IPS-15b (cell line): Measurements from ENCODE around the gene EXOC3L2.

Source experiments
- H3K27me3 ChIP-seq: one replicate; pipeline ENCODE4 v1.6.1; 2013; ENCODE audit warnings: low read length; ENCODE audit not compliant: control insufficient read depth, insufficient read depth
- H3K36me3 ChIP-seq: one replicate; pipeline ENCODE4 v1.6.1; 2013; ENCODE audit warnings: low read length; ENCODE audit not compliant: control insufficient read depth, insufficient read depth
- H3K4me1 ChIP-seq: one replicate; pipeline ENCODE4 v1.6.1; 2013; ENCODE audit warnings: mild to moderate bottlenecking, low read length; ENCODE audit not compliant: control insufficient read depth, insufficient read depth
- H3K4me3 ChIP-seq: one replicate; pipeline ENCODE4 v1.5.1; 2013; ENCODE audit warnings: low read depth, low read length
- H3K9ac ChIP-seq: one replicate; pipeline ENCODE4 v1.6.1; 2013; ENCODE audit warnings: low read depth, mild to moderate bottlenecking, low read length
- H3K9me3 ChIP-seq: one replicate; pipeline ENCODE4 v1.6.1; 2013; ENCODE audit warnings: mild to moderate bottlenecking, low read length; ENCODE audit not compliant: control insufficient read depth, insufficient read depth

The EXOC3L2 gene

GRCh38 chr19:45254044-45254531 lies 8.9 kb upstream of the EXOC3L2 start:
- Histone ChIP-seq H3K9ac (no peak overlapping the region), H3K27me3 (peaks cover 16% of the 10 kb centered on the region), H3K4me1 (no peaks in the 10 kb centered on the region), H3K4me3 (no peak overlapping the region), H3K9me3 (no peaks in the 10 kb centered on the region), H3K36me3 (peaks cover 3% of the 10 kb centered on the region)

GRCh38 chr19:45253396-45254027 lies 8.3 kb upstream of the EXOC3L2 start:
- Histone ChIP-seq H3K36me3 (peaks cover 3% of the 10 kb centered on the region), H3K27me3 (peaks cover 19% of the 10 kb centered on the region), H3K9ac (no peak overlapping the region), H3K4me1 (no peaks in the 10 kb centered on the region), H3K9me3 (no peaks in the 10 kb centered on the region), H3K4me3 (no peak overlapping the region)

DNA sequence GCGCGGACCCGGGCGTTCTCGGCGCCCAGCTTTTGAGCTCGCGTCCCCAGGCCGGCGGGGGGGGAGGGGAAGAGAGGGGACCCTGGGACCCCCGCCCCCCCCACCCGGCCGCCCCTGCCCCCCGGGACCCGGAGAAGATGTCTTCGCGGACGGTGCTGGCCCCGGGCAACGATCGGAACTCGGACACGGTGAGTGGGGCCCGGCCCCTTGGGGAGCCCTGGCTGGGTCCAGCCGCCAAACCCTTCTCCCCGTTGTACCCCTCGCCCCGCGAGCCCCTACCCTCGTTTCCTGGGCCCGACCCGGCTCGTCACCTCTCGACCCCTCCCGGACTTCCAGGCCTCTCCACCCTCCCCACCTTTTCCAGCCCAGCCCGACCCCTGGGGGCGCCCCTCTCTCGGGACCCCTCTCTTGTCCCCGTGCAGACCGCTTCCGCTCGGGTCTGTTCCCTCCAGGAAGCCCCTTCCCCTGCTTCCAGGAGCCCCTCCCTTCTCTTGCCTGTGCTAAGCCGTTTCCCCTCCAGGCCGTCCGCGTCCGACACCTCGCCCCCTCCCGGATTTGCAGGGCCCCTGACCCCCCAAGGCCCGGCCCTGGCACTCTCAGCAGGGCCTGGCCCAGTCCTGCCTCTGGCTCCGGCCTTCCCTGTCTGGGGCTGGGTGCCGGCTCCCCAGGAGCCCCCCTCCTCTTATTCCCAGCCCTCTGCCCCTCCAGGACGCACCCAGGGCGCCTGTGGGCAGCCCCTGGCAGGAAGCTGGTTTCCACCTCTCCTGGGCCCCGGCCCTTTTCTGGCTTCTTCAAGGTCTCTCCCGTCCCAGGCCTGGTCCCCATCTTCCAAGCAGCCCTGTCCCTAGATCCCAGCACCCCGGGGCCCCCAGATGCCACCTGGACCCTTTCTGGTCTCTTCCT lies 6.5 kb upstream of the EXOC3L2 start:
- Histone ChIP-seq H3K4me3 (peak overlapping the region; percentile 64), H3K9me3 (no peaks in the 10 kb centered on the region), H3K9ac (peak overlapping the region; percentile 37), H3K4me1 (no peaks in the 10 kb centered on the region), H3K36me3 (peaks cover 3% of the 10 kb centered on the region), H3K27me3 (peaks cover 19% of the 10 kb centered on the region)

DNA sequence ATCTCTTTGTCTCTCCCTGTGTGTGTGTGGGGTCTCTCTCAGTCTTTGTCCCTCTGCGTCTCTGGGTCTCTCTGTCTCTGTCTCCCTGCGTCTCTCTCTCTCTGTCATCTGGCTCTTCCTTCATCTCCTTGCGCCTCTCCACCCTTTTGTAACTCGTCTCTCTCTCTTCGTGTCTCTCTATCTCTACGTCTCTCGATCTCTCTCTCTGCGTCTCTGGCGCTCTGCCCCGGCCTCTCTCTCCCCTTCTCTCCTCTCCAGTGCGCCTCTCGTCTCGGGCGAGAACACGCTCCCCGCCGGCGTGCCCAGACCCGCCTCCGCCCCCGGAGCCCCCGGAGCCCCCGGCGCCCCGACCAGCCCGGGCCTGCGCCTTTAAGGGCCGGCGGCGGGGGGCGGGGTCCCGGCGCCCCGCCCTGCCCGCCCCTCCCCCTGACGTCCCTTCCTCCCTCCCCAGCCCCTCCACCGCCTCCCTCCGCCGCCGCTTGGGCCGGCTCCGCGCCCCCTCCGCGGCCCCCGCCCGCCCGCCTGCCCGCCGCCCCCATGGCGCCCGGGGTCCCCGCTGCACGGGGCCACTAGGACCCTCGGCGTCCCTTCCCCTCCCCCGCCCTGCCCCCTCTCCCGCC lies 5.7 kb upstream of the EXOC3L2 start, which contains the start of gene MARK4:
Gene MARK4 (plus strand): TSS at position 440 of the 620 bp plus-strand sequence. CDS start 318 bp downstream, outside the sequence.
- peaks cover 19% of the 10 kb centered on the region for H3K27me3 ChIP-seq
- no peaks in the 10 kb centered on the region for H3K9me3 ChIP-seq
- peak within 1 kb of the TSS; percentile 37 for H3K9ac ChIP-seq
- H3K4me3 ChIP-seq, result peak within 1 kb of the TSS; percentile 77
- H3K36me3 ChIP-seq, result peaks cover 3% of the 10 kb centered on the region
- H3K4me1 ChIP-seq, result no peaks in the 10 kb centered on the region

DNA sequence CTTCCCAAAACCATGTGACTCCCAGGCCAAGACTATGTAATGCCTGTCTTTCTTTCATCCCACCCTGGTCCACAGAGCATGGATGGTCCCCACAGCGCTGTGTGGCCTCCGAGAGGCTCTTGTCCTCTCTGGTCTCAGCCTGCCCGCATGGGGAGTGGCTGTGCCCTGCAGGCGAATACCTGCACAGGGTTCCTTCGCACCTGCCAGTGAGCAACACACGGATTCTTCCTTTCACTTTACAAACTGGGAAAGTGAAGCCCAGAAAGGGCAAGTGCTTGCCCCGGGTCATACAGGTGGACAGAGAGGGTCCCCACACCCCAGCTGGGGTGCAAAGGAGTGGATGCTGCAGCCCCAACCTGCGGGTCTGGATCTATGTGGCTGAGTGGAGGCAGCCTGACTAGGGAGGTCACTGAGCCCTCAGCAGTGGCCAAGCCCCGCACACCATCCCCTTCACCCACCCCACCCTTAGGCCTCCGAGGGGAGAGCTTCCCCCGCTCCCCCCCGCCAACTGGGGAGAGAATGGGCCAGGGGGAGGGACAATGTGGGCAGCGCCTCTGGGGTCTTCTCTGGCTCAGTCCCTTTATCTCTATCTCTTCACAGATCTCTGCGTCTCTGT lies 5.1 kb upstream of the EXOC3L2 start:
- no peak overlapping the region for H3K9ac ChIP-seq
- H3K27me3 ChIP-seq, result peaks cover 19% of the 10 kb centered on the region
- H3K9me3 ChIP-seq, result no peaks in the 10 kb centered on the region
- no peaks in the 10 kb centered on the region for H3K4me1 ChIP-seq
- H3K36me3 ChIP-seq, result peaks cover 3% of the 10 kb centered on the region
- peak overlapping the region; percentile 77 for H3K4me3 ChIP-seq

DNA sequence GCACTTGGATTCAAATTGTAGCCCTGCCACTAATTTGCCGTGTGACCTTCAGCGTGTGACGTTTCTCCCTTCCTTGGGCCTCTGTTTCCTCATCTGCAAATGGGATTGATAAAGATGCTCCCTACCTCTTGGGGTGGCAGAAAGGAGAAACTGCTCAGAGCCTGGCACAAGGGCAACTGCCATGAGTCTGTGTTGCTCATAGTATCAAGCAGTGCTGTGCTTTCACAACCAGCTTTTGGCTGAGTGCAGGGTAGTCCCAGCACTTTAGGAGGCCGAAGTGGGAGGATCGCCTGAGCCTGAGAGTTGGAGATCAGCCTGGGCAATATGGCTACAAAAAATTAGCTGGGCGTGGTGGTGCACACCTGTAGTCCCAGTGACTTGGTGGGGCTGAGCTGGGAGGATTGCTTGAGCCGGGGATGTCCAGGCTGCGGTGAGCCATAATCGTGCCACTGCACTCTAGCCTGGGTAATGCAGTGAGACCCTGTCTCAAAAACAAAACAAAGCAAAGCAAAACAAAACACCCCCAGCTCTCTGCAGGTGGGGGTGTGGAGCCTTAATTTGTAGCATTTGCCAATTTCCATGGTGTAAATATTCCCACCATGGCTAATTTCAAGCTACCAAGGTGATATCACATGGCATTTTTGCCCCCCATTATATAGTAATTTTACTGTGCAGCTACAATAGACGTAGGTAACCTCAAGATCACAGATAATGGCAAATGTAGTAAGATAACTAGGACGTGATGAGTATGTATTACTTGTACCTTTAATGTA lies 4.2 kb upstream of the EXOC3L2 start:
- Histone ChIP-seq H3K4me1 (no peaks in the 10 kb centered on the region), H3K9ac (no peak overlapping the region), H3K9me3 (no peaks in the 10 kb centered on the region), H3K27me3 (peaks cover 23% of the 10 kb centered on the region), H3K4me3 (no peak overlapping the region), H3K36me3 (peaks cover 3% of the 10 kb centered on the region)

DNA sequence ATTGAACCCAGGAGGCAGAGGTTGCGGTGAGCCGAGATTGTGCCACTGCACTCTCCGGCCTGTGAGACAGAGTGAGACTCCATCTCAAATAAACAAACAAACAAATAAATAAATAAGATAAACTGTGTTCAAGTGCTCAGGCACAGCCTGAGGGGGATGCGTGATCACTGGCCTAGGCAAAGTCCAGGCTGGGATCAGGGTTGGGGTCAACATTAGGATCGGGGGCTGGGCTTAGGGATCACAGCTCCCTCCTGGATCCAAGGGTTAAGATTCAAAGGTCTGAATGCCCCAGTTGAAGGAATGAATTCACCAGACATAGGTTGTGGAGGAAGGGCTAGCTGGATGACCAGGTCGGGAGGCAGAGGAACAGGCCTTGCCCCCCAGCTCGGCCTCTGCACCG lies 1.9 kb upstream of the EXOC3L2 start:
- H3K4me3 ChIP-seq, result no peak overlapping the region
- no peaks in the 10 kb centered on the region for H3K4me1 ChIP-seq
- no peak overlapping the region for H3K9ac ChIP-seq
- H3K9me3 ChIP-seq, result no peaks in the 10 kb centered on the region
- no peaks in the 10 kb centered on the region for H3K36me3 ChIP-seq
- H3K27me3 ChIP-seq, result peaks cover 23% of the 10 kb centered on the region

- no peaks in the 10 kb centered on the region for H3K9me3 ChIP-seq
- peaks cover 26% of the 10 kb centered on the region for H3K27me3 ChIP-seq
- H3K4me1 ChIP-seq, result no peaks in the 10 kb centered on the region
- no peak overlapping the region for H3K4me3 ChIP-seq
- H3K9ac ChIP-seq, result no peak overlapping the region
- no peaks in the 10 kb centered on the region for H3K36me3 ChIP-seq
These were observed 619 bp upstream of the EXOC3L2 start for GRCh38 chr19:45245826-45246225.

DNA sequence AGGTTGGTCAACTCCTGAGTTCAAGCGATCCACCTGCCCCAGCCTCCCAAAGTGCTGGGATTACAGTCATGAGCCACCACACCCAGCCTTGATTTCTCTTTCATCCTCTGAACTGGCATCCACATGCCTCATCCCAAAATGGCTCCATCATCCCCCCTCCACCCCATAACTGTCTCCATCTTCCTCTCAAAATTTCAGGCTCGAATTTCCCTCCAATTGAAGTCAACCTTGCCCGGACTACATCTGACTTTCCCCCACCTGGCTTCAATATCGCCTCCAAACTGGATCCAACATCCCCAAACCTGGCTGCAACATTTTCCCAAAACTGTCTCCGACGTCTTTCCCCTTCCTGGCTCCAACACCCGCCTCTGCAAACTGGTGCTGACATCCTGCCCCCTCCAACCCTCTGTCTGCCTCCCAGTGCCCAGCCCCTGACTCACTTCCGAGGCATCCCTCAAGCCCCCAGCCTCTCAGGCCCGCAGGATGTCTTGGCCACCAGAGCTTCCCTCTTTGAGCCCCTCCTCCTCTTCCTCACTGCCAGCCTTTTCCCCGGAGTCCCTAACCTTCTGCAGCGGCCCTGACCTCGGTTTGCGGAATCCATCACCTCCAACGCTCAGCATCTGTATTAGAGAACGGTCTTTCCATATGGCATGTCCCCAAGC lies 943 bp downstream of the EXOC3L2 start:
- peaks cover 12% of the 10 kb centered on the region for H3K27me3 ChIP-seq
- no peaks in the 10 kb centered on the region for H3K4me1 ChIP-seq
- no peak overlapping the region for H3K9ac ChIP-seq
- no peak overlapping the region for H3K4me3 ChIP-seq
- H3K36me3 ChIP-seq, result no peaks in the 10 kb centered on the region
- no peaks in the 10 kb centered on the region for H3K9me3 ChIP-seq

GRCh38 chr19:45243144-45243732 lies 2.0 kb downstream of the EXOC3L2 start:
- H3K4me1 ChIP-seq, result no peaks in the 10 kb centered on the region
- H3K4me3 ChIP-seq, result no peak overlapping the region
- H3K9me3 ChIP-seq, result no peaks in the 10 kb centered on the region
- no peak overlapping the region for H3K9ac ChIP-seq
- no peaks in the 10 kb centered on the region for H3K36me3 ChIP-seq
- peaks cover 6% of the 10 kb centered on the region for H3K27me3 ChIP-seq
